Lower leg skin (tissue), 4 donors: ENCODE data around the gene XRCC6. TPM values are rescaled to one million over a fixed set of nuclear protein-coding genes. Genes with fewer than 3 reads are reported as not detected.

ENCODE experiments used
- DNase-seq, 2 donors: peaks; one replicate each; pipeline ENCODE4 v3.0.0-alpha.2; 2019; ENCODE audit warnings: low spot score in 2 of 2
- H3K4me3 ChIP-seq: fragments of 200-600 bp; sonication (generic); 2 replicates; pipeline ENCODE4 v1.5.1; 2017; ENCODE audit warnings: mild to moderate bottlenecking, low read depth; ENCODE audit not compliant: poor library complexity, severe bottlenecking
- POLR2A ChIP-seq, 2 donors: fragments of 450-650 bp; IDR thresholded peaks; one replicate each; pipeline ENCODE4 v1.6.1; 2016 to 2017; ENCODE audit warnings: antibody characterized with exemption in 2 of 2, mild to moderate bottlenecking in 1 of 2, moderate library complexity in 1 of 2
- WGBS, 2 donors: methylation state at CpG; one replicate each; pipeline ENCODE4 v1.1.5; 2018; 5-methylcytosine and 5-hydroxymethylcytosine counted together
- intact Hi-C: fragments of 100-400 bp; cut with DNase I; formaldehyde crosslinking; loops from one replicate; pipeline ENCODE4 v1.15.0; 2023; ENCODE audit warnings: low total_unique reads
- total RNA-seq, 4 donors: library from RNA; depleted of rRNA; stranded (reverse); fragments of >200 nt; gene quantifications; one replicate each; pipeline ENCODE4 v1.1.0, GENCODE V29; 2016
- TF ChIP-seq, protein P1 (sequence below), 3 donors: fragments of 450-650 bp; IDR thresholded peaks; one replicate each; pipeline ENCODE4 v1.5.1; 2016; ENCODE audit warnings: antibody characterized with exemption in 3 of 3, mild to moderate bottlenecking in 3 of 3, moderate library complexity in 2 of 3

XRCC6 gene
- total RNA-seq, 4 donors from 2014 or later: 150 to 204 (median 161) TPM

DNA sequence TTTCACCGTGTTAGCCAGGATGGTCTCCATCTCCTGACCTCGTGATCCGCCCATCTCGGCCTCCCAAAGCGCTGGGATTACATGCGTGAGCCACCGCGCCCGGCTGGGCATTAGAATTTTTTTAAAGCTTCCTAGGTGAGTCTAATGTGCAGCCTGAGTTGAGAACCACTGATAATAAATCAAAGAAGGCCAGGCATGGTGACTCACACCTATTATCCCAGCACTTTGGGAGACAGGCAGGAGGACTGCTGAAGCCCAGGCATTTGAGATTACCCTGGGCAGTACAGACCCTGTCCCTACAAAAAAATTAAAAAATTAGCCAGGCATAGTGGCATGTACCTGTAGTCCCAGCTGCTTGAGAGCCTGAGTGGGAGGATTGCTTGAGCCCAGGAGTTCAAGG, 91.9 kb downstream of the XRCC6 start:
- DNase-seq: no peak
- H3K4me3 ChIP-seq: no peak overlapping the region
- WGBS, 2 donors: 91 to 93% methylated on average over 9 of the region's 9 CpGs
- TF ChIP-seq, protein P1, sequence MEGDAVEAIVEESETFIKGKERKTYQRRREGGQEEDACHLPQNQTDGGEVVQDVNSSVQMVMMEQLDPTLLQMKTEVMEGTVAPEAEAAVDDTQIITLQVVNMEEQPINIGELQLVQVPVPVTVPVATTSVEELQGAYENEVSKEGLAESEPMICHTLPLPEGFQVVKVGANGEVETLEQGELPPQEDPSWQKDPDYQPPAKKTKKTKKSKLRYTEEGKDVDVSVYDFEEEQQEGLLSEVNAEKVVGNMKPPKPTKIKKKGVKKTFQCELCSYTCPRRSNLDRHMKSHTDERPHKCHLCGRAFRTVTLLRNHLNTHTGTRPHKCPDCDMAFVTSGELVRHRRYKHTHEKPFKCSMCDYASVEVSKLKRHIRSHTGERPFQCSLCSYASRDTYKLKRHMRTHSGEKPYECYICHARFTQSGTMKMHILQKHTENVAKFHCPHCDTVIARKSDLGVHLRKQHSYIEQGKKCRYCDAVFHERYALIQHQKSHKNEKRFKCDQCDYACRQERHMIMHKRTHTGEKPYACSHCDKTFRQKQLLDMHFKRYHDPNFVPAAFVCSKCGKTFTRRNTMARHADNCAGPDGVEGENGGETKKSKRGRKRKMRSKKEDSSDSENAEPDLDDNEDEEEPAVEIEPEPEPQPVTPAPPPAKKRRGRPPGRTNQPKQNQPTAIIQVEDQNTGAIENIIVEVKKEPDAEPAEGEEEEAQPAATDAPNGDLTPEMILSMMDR (IDR thresholded peaks at IDR 0.05): no peak
- TF ChIP-seq POLR2A (IDR thresholded peaks at IDR 0.05): no peak
- intact Hi-C loops: no loop called here

Other genes starting within 250 kb of the XRCC6 start
- gene TEF, start 239.4 kb upstream of the XRCC6 start, total RNA-seq: 10 to 100 TPM; 27.3 to 56.1 (median 42.8) TPM
- 10 to 100 TPM; 31.5 to 45.9 (median 37.9) TPM for gene TOB2, start 174.5 kb upstream of the XRCC6 start, total RNA-seq
- gene PHF5A, start 152.6 kb upstream of the XRCC6 start, total RNA-seq: 10 to 100 TPM; 44.1 to 51.9 (median 45.4) TPM
- gene ACO2, start 152.2 kb upstream of the XRCC6 start, total RNA-seq: 100 to 1,000 TPM in 1 of 4 donors, 10 to 100 TPM in 3; 64.0 to 103 (median 83.1) TPM
- gene POLR3H, start 76.8 kb upstream of the XRCC6 start, total RNA-seq: 10 to 100 TPM in 3 of 4 donors, 1 to 10 TPM in 1; 8.7 to 19.7 (median 16.4) TPM
- gene CSDC2, start 60.3 kb upstream of the XRCC6 start, total RNA-seq: 1 to 10 TPM in 2 of 4 donors, under 1 TPM in 2; 0.63 to 3.0 (median 1.0) TPM
- gene PMM1, start 31.5 kb upstream of the XRCC6 start, total RNA-seq: 10 to 100 TPM; 44.0 to 60.4 (median 50.1) TPM
- gene DESI1, start 252 bp upstream of the XRCC6 start, total RNA-seq: 10 to 100 TPM; 16.1 to 37.8 (median 23.0) TPM
- 100 to 1,000 TPM; 103 to 127 (median 116) TPM for gene SNU13, start 67.6 kb downstream of the XRCC6 start, total RNA-seq
- gene MEI1, start 78.2 kb downstream of the XRCC6 start, total RNA-seq: 1 to 10 TPM in 2 of 4 donors, not detected in 2; 1.2 to 2.1 TPM
- 10 to 100 TPM; 12.2 to 15.4 (median 13.1) TPM for gene CCDC134, start 179.4 kb downstream of the XRCC6 start, total RNA-seq
- gene SREBF2, start 211.8 kb downstream of the XRCC6 start, total RNA-seq: 100 to 1,000 TPM in 2 of 4 donors, 10 to 100 TPM in 2; 91.1 to 122 (median 96.2) TPM